Aorta (tissue), 5 donors: ENCODE data around the gene SELENOP. TPM values are rescaled to one million over a fixed set of nuclear protein-coding genes. Genes with fewer than 3 reads are reported as not detected.

Experiments
- ATAC-seq: fragments of 200-7000 bp; cut with Tn5 transposase; one replicate; pipeline ENCODE4 v1.9.1; 2022; ENCODE audit warnings: moderate library complexity; ENCODE audit not compliant: low FRiP score
- DNase-seq, 2 donors: peaks; one replicate each; pipeline ENCODE4 v3.0.0-alpha.2; 2020
- H3K27ac ChIP-seq, 2 donors: one replicate each; pipeline ENCODE4 v1.5.1; 2013; ENCODE audit warnings: low read length in 2 of 2, mild to moderate bottlenecking in 2 of 2, moderate library complexity in 2 of 2, control low read depth in 1 of 2, inconsistent platforms in 1 of 2, low read depth in 1 of 2
- H3K27me3 ChIP-seq, 2 donors: one replicate each; pipeline ENCODE4 v1.6.1; 2013; ENCODE audit warnings: control low read depth in 1 of 2, low read length in 1 of 2, mild to moderate bottlenecking in 1 of 2, moderate library complexity in 1 of 2; ENCODE audit not compliant: insufficient read depth in 2 of 2, control insufficient read depth in 1 of 2
- H3K36me3 ChIP-seq, 2 donors: one replicate each; pipeline ENCODE4 v1.6.1; 2013; ENCODE audit warnings: control low read depth in 1 of 2, low read length in 1 of 2, mild to moderate bottlenecking in 1 of 2; ENCODE audit not compliant: insufficient read depth in 2 of 2, control insufficient read depth in 1 of 2
- H3K4me1 ChIP-seq, 2 donors: one replicate each; pipeline ENCODE4 v1.6.1; 2013; ENCODE audit warnings: low read length in 2 of 2, control low read depth in 1 of 2, mild to moderate bottlenecking in 1 of 2, moderate library complexity in 1 of 2; ENCODE audit not compliant: insufficient read depth in 2 of 2, control insufficient read depth in 1 of 2
- H3K4me3 ChIP-seq, 2 donors: one replicate each; pipeline ENCODE4 v1.5.1; 2013; ENCODE audit warnings: low read length in 2 of 2, control low read depth in 1 of 2, mild to moderate bottlenecking in 1 of 2
- H3K9me3 ChIP-seq: one replicate; pipeline ENCODE4 v1.6.1; 2013; ENCODE audit warnings: mild to moderate bottlenecking, low read length; ENCODE audit not compliant: control insufficient read depth
- WGBS, 2 donors: extraction: QIAGEN DNeasy Blood & Tissue Kit; methylation state at CpG; one replicate each; pipeline ENCODE4 v1.1.7; 2013; 5-methylcytosine and 5-hydroxymethylcytosine counted together
- intact Hi-C, 2 donors: fragments of 100-400 bp; cut with DNase I; formaldehyde crosslinking; loops; one replicate each; pipeline versions ENCODE4 v1.14.2 to v1.15.0; 2022
- polyA plus RNA-seq, 2 donors: library from polyadenylated mRNA; stranded (reverse); fragments of 200-250 nt; gene quantifications; one replicate each; pipeline ENCODE4 v1.2.3, GENCODE V29; 2013
- total RNA-seq, 2 donors: library from RNA; stranded (reverse); fragmentation: NEBNext Ultra II Directional; extraction: Animal tissue kit (Norgen Biotek cat#: 25700); gene quantifications; one replicate each; pipeline ENCODE4 v1.2.1, GENCODE V29; 2021
- donor health status: healthy with polysubstance abuse.
- donor health status: Bipolar disorder and iron deficiency.
- donor health status: DM: no; HTN: no; CAD: no.
- donor health status: DM: no; HTN: no; CAD: no.
- donor health status: DM: yes; HTN: yes; CAD: no.

The SELENOP gene
- total and polyA plus RNA-seq, 4 donors, result 44.5 to 580 (median 384) TPM

DNA sequence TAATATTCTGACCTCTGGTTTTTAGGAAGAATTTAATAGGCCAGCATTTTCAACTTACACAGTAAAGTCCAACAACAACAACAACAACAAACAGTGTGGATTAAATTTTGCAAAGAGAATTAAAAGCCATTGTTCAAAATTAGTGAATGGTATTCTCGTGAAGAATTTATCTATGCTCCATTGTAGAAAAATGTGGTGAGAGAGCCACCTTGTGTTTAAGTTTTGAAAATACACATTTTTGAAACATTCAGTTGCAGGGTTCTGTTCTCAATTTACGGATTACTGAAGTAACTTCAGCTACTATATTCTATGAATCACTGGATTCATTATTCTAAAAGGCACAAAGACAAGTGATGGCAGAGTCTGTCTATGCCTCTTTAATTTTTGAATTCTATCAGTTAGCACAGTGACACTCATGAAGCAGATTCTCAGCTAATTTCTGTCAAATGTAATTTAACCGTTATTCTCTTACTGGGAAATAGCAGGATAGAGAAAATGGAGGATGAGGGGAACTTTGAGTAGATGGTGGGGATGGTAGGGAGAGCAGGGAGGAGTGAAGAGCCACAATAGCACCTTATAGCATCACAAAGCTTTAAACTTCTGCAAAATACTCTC is 44.1 kb downstream of the SELENOP start:
- no peaks in the 10 kb centered on the region for H3K4me1 ChIP-seq
- peak; percentile 60 for ATAC-seq
- no peak for DNase-seq
- H3K36me3 ChIP-seq, result no peaks in the 10 kb centered on the region
- H3K9me3 ChIP-seq, result no peaks in the 10 kb centered on the region
- WGBS, 2 donors, result 33 to 34% methylated on average over 3 of the region's 3 CpGs
- H3K27me3 ChIP-seq, result no peaks in the 10 kb centered on the region
- no peak overlapping the region for H3K27ac ChIP-seq
- no peak overlapping the region for H3K4me3 ChIP-seq
- intact Hi-C loops, result loop anchor here (1.0 to 5.0 kb wide), 3 partner anchors 760 to 911 kb away; no protein-coding TSS in a partner anchor

DNA sequence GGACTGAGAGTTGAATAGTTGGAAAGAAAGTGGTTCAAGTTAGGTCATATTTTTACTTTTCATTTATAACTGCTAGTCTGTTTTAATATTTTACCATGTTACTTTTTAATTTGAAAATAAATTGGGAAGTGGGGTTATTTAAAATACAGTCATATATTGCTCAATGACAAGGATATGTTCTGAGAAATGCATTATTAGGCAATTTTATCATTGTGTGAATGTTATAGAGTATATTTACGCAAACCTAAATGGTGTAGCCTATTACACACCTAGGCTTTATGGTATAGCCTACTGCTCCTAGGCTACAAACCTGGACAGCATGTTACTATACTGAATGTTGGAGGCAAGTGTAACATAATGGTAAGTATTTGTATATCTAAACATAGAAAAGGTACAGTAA is 49.9 kb downstream of the SELENOP start:
- no peaks in the 10 kb centered on the region for H3K9me3 ChIP-seq
- H3K4me3 ChIP-seq, result no peak overlapping the region
- ATAC-seq, result no peak
- 97 to 100% methylated on average over 1 of the region's 1 CpG for whole genome bisulfite sequencing, 2 donors
- no peaks in the 10 kb centered on the region for H3K4me1 ChIP-seq
- H3K36me3 ChIP-seq, result no peaks in the 10 kb centered on the region
- H3K27ac ChIP-seq, result no peak overlapping the region
- no peaks in the 10 kb centered on the region for H3K27me3 ChIP-seq
- intact Hi-C loops, result no loop called here
- no peak for DNase-seq

DNA sequence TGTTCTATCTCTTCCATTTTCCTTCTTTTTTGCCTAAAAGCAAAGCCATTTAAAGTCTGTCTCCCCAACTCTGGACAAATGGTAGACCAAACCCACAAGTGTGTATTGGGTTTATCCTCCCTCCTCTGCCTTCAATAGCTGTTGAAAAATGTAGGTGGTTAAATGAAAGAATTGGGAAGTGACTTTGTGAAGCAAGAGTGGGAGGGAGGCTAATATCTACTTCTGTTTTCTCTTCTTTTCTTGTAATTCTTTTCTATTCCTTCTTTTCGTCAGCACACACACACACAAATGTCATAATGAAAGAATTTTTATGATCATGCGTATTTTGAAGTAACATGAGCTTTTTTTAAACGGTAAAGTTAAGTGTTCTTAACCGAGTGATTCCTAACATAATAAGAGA is 51.3 kb downstream of the SELENOP start:
- H3K36me3 ChIP-seq, result no peaks in the 10 kb centered on the region
- ATAC-seq (no peak), DNase-seq (no peak)
- H3K27ac ChIP-seq, result no peak overlapping the region
- H3K27me3 ChIP-seq, result no peaks in the 10 kb centered on the region
- H3K4me1 ChIP-seq, result no peaks in the 10 kb centered on the region
- no peaks in the 10 kb centered on the region for H3K9me3 ChIP-seq
- H3K4me3 ChIP-seq, result no peak overlapping the region
- intact Hi-C loops, result no loop called here
- WGBS, 2 donors, result 91 to 93% methylated on average over 4 of the region's 4 CpGs

DNA sequence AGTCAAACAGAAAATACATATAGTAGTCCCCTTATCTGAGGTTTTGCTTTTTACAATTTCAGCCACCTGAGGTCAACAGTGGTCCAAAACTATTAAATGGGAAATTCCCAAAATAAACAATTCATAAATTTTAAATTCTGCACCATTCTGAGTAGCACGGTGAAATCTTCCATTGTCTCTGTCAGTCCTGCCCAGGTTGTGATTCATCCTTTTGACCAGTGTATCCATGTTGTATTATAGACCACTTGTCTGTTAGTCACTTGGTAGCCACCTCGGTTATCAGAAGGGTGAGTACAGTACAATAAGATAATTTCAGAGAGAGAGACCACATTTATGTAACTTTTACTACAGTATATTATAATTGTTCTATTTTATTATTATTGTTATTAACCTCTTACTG is 52.2 kb downstream of the SELENOP start:
- Histone ChIP-seq H3K36me3 (no peaks in the 10 kb centered on the region), H3K4me1 (no peaks in the 10 kb centered on the region), H3K9me3 (no peaks in the 10 kb centered on the region), H3K27ac (no peak overlapping the region), H3K4me3 (no peak overlapping the region), H3K27me3 (no peaks in the 10 kb centered on the region)
- intact Hi-C loops, result no loop called here
- 90 to 92% methylated on average over 2 of the region's 2 CpGs for WGBS, 2 donors
- DNase-seq (no peak), ATAC-seq (no peak)

DNA sequence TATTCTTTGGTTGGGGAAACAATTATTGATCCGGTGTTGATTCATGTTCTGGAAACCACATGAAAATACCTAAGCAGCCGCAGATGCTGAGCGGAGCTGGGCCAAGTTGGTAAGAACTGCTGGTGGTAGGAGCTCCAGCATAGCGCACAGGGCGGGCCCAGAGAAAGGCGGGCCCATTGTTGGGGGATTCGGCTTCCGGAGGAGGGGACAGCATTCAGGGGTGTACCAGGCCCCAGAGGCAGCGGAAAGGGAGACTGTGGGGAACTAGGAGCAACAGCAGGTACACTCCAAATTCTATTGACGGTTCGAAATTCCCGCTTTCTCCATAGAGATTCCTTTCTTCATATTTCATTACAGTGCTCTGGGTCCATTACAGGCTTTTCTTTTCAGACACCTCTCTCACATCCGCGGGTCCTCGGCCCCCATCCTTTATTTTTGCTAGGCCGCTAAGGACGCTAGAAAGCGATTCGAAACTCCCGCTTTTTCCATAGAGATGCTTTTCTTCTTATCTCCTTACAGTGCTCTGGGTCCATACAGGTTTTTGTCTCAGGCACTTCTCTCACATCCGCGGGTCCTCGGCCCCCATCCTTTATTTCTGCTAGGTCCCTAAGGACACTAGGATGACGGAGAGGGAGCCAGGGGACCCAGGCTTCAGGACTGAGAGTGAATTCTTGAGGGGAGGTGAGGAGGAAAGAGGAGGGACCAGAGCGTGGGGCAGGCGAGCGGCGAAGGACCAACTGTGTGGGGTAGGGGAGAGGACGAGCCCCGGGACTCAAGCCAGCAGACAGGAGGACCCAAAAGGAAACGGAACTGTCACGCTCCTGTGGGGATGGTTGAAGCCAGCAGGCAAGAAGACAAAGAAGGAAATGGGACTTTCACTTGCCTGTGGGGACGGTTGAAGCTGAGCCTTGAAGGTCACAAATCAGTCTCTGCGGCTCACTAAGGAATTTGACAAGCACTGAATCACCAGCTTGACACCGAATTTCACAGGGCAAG is 54.8 kb downstream of the SELENOP start, which contains the start of gene CCDC152:
Gene CCDC152 (plus strand): TSS at position 213 of the 996 bp plus-strand sequence. CDS start 2,304 bp downstream, outside the sequence.
- ATAC-seq, result peak; percentile 41
- peak; percentile 46 to 75 for DNase-seq
- WGBS, 2 donors, result 13 to 14% methylated on average over 35 of the region's 35 CpGs

DNA sequence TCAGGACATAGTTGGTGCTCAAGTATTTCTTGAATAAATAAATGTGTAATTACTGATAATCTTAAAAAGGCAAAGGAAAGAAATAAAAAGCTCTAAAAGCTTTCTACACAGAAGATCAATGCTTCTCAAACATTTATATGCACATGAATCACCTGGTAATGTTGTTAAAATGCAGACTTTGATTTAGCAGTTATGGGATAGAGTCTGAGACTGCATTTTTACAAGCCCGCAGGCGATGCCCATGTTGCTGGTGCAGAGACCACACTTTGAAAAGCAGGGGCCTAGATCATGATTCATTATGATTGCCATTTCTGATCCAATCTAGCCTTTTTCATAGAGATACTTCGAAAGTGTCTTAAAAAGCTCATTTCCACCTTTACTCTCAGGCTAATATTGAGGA is 58.6 kb downstream of the SELENOP start:
- H3K4me1 ChIP-seq, result no peaks in the 10 kb centered on the region
- no peak overlapping the region for H3K27ac ChIP-seq
- no peaks in the 10 kb centered on the region for H3K36me3 ChIP-seq
- WGBS, 2 donors, result 93 to 95% methylated on average over 3 of the region's 3 CpGs
- H3K9me3 ChIP-seq, result no peaks in the 10 kb centered on the region
- intact Hi-C loops, result no loop called here
- DNase-seq (no peak), ATAC-seq (no peak)
- H3K4me3 ChIP-seq, result no peak overlapping the region
- H3K27me3 ChIP-seq, result no peaks in the 10 kb centered on the region

More for the DNA sequence above, 54.8 kb downstream of the SELENOP start, which contains the start of gene CCDC152:
- H3K4me1 ChIP-seq, result no peaks in the 10 kb centered on the region
- no peak within 1 kb of the TSS for H3K27ac ChIP-seq
- no peaks in the 10 kb centered on the region for H3K27me3 ChIP-seq
- H3K9me3 ChIP-seq, result no peaks in the 10 kb centered on the region
- peak within 1 kb of the TSS; percentile 34 to 44 for H3K4me3 ChIP-seq
- H3K36me3 ChIP-seq, result no peaks in the 10 kb centered on the region
- intact Hi-C loops, result no loop called here

DNA sequence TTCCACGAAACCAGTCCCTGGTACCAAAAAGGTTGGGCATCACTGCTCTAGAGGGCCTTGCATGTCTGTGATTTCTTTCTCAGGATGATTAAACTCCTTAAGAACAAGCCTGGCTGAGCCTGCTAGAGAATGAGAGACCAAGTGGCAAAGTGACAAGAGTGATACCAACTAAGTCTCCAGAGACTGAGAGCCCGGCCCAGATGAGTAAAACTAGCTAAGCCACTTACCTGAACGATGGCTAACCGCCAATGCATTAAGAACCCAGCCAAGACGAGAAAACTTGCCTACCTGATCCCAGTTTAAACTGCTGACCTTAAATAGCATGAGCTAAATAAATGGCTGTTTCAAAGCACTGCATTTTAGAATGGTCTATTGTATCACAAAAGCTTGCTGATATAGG is 60.6 kb downstream of the SELENOP start:
- H3K27me3 ChIP-seq, result no peaks in the 10 kb centered on the region
- no peak overlapping the region for H3K27ac ChIP-seq
- no peak for ATAC-seq
- H3K36me3 ChIP-seq, result no peaks in the 10 kb centered on the region
- DNase-seq, result no peak
- intact Hi-C loops, result no loop called here
- no peaks in the 10 kb centered on the region for H3K9me3 ChIP-seq
- no peaks in the 10 kb centered on the region for H3K4me1 ChIP-seq
- WGBS, 2 donors, result 76 to 85% methylated on average over 5 of the region's 5 CpGs
- no peak overlapping the region for H3K4me3 ChIP-seq

DNA sequence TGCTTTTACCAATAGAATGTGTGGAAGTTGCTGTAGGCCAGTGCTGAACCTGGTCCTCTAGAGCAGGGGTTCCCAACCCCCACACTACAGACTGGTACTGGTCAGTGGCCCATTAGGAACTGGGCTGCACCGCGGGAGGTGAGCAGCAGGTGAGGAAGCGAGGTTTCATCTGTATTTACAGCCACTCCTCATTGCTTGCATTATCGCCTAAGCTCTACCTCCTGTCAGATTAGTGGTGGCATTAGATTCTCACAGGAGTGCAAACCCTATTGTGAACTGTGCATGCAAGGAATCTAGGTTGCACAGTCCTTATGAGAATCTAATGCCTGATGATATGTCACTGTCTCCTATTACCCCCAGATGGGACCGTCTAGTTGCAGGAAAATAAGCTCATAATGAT is 61.2 kb downstream of the SELENOP start:
- ATAC-seq (no peak), DNase-seq (peak in 1 of 2 donors; percentile 23)
- Histone ChIP-seq H3K9me3 (no peaks in the 10 kb centered on the region), H3K27me3 (no peaks in the 10 kb centered on the region), H3K36me3 (no peaks in the 10 kb centered on the region), H3K4me1 (no peaks in the 10 kb centered on the region), H3K4me3 (no peak overlapping the region), H3K27ac (no peak overlapping the region)
- WGBS, 2 donors, result 96 to 98% methylated on average over 5 of the region's 5 CpGs
- intact Hi-C loops, result no loop called here
